AML-193 (cell line): ENCODE results near the gene ZNF3.
A peak's percentile ranks its signal among the peaks of the same experiment; 100 is the strongest.
"Not testable (repeated sequence)": the region's sequence is repeated elsewhere in the genome, so short reads cannot be mapped to it uniquely, and the experiment has no call there.

Experiments used
- DNase-seq, 2 experiments: peaks; one replicate each; lab custom pipeline; 2025; lab: John Stamatoyannopoulos, UW

ZNF3 gene

GRCh38 chr7:100081535-100082102 is at the start of gene ZNF3:
Gene ZNF3, minus strand, starts transcription at chr7:100081723. Its CDS starts 4,366 bp downstream, at chr7:100077357.
- peak; percentile 95 to 97 for DNase-seq

GRCh38 chr7:100130608-100131453 is 49.3 kb upstream of the ZNF3 start:
- DNase-seq = peak; percentile 21 to 36

- not testable (repeated sequence) for DNase-seq
Measured at GRCh38 chr7:100130220-100130607, 48.7 kb upstream of the ZNF3 start.

GRCh38 chr7:100128637-100128963 is 47.1 kb upstream of the ZNF3 start:
- DNase-seq = no peak

GRCh38 chr7:100127866-100128636 is 46.5 kb upstream of the ZNF3 start:
- DNase-seq = peak; percentile 4 to 12

GRCh38 chr7:100126931-100127865 is 45.7 kb upstream of the ZNF3 start, which contains the start of gene MBLAC1:
Gene MBLAC1, plus strand, starts transcription at chr7:100126967. Its CDS starts 429 bp downstream, at chr7:100127396.
- DNase-seq = peak; percentile 78 to 83

- DNase-seq = no peak
Measured at GRCh38 chr7:100126239-100126930, 44.9 kb upstream of the ZNF3 start.

- no peak for DNase-seq
Measured at GRCh38 chr7:100124301-100125230, 43.0 kb upstream of the ZNF3 start.

GRCh38 chr7:100122568-100122967 is 41.0 kb upstream of the ZNF3 start:
- DNase-seq = no peak

- DNase-seq = no peak
Measured at GRCh38 chr7:100122067-100122466, 40.5 kb upstream of the ZNF3 start.

GRCh38 chr7:100120733-100121036 is 39.2 kb upstream of the ZNF3 start:
- no peak for DNase-seq

- peak; percentile 17 to 28 for DNase-seq
Measured at GRCh38 chr7:100119970-100120732, 38.6 kb upstream of the ZNF3 start.

GRCh38 chr7:100119072-100119969 is 37.8 kb upstream of the ZNF3 start, which contains the start of the genes CNPY4 and TAF6:
Gene CNPY4, plus strand, starts transcription at chr7:100119634. Its CDS starts 111 bp downstream, at chr7:100119745.
Gene TAF6, minus strand, starts transcription at chr7:100119358. Its CDS starts 5,149 bp downstream, at chr7:100114209.
- DNase-seq = peak; percentile 85 to 91

- DNase-seq = no peak
Measured at GRCh38 chr7:100118388-100119071, 37.0 kb upstream of the ZNF3 start.

- DNase-seq = no peak
Measured at GRCh38 chr7:100115026-100115425, 33.5 kb upstream of the ZNF3 start.

- no peak for DNase-seq
Measured at GRCh38 chr7:100111914-100112313, 30.4 kb upstream of the ZNF3 start.

GRCh38 chr7:100111156-100111555 is 29.6 kb upstream of the ZNF3 start:
- DNase-seq = no peak
